Urinary bladder (tissue), 4 donors: ENCODE measurements around the gene PPFIBP1. TPM values are rescaled to one million over a fixed set of nuclear protein-coding genes. Genes with fewer than 3 reads are reported as not detected.
A peak's percentile ranks its signal among the peaks of the same experiment; 100 is the strongest.
"Not testable (repeated sequence)": the region's sequence is repeated elsewhere in the genome, so short reads cannot be mapped to it uniquely, and the experiment has no call there.

Experiments
- DNase-seq: peaks from one replicate; pipeline ENCODE4 v3.0.0-alpha.2; 2015; ENCODE audit errors: extremely low spot score
- H3K27ac ChIP-seq: one replicate; pipeline ENCODE4 v1.5.1; 2013; ENCODE audit warnings: low read depth, mild to moderate bottlenecking, moderate library complexity
- H3K36me3 ChIP-seq: one replicate; pipeline ENCODE4 v1.6.1; 2013; ENCODE audit warnings: mild to moderate bottlenecking, moderate library complexity; ENCODE audit not compliant: insufficient read depth
- H3K4me1 ChIP-seq: one replicate; pipeline ENCODE4 v1.6.1; 2013; ENCODE audit warnings: mild to moderate bottlenecking, moderate library complexity; ENCODE audit not compliant: insufficient read depth
- H3K4me3 ChIP-seq: one replicate; pipeline ENCODE4 v1.5.1; 2013; ENCODE audit warnings: low read depth, low read length
- WGBS: extraction: QIAGEN DNeasy Blood & Tissue Kit; methylation state at CpG from one replicate; pipeline ENCODE4 v1.1.7; 2013; 5-methylcytosine and 5-hydroxymethylcytosine counted together
- polyA plus RNA-seq: library from polyadenylated mRNA; stranded (reverse); fragments of 200-250 nt; gene quantifications from one replicate; pipeline ENCODE4 v1.2.3, GENCODE V29; 2013
- total RNA-seq: library from RNA; depleted of rRNA; stranded (reverse); fragments of >200 nt; gene quantifications from one replicate; pipeline ENCODE4 v1.2.3, GENCODE V29; 2014
- donor health status: healthy with polysubstance abuse.
- donor health status: healthy.

PPFIBP1 gene
- total and polyA plus RNA-seq, 2 donors: 38.4 to 119 TPM

- not testable (repeated sequence) for DNase-seq, H3K4me3 ChIP-seq, H3K27ac ChIP-seq, H3K36me3 ChIP-seq, H3K4me1 ChIP-seq
- 60% methylated on average over 2 of the region's 2 CpGs for WGBS
Measured at GRCh38 chr12:27588075-27588730, 64.2 kb downstream of the PPFIBP1 start.

GRCh38 chr12:27588776-27589175 lies 64.8 kb downstream of the PPFIBP1 start:
- 73% methylated on average over 4 of the region's 4 CpGs for WGBS
- no peaks in the 10 kb centered on the region for H3K36me3 ChIP-seq

DNA sequence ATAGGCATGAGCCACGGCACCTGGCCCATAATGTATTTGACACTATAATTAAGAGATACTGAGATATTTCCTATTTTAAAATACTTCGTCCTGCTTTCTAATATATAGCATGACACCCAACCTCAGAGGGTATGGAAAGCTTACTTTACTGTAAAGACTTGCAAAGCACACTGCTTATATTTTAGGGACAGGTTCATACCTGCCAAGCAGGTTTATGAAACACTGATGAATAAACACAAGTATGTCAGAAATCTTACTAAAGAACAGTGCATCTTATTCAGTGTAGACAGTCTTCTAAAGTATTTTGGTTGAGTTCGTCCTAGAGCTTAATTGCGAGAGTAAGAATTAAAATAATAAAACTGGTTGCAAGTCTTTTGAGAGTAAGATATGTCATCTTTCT lies 65.4 kb downstream of the PPFIBP1 start:
- Histone ChIP-seq H3K4me1 (no peaks in the 10 kb centered on the region), H3K4me3 (no peak overlapping the region), H3K36me3 (no peaks in the 10 kb centered on the region), H3K27ac (no peak overlapping the region)
- no peak for DNase-seq
- 94% methylated on average over 4 of the region's 4 CpGs for whole genome bisulfite sequencing

More at GRCh38 chr12:27588776-27589175, 64.8 kb downstream of the PPFIBP1 start:
- no peaks in the 10 kb centered on the region for H3K4me1 ChIP-seq
- no peak overlapping the region for H3K4me3 ChIP-seq
- no peak for DNase-seq
- no peak overlapping the region for H3K27ac ChIP-seq

- H3K4me3 ChIP-seq, H3K4me1 ChIP-seq, DNase-seq, H3K27ac ChIP-seq, H3K36me3 ChIP-seq: not testable (repeated sequence)
- 93% methylated on average over 3 of the region's 3 CpGs for WGBS
Measured at GRCh38 chr12:27591698-27592097, 67.7 kb downstream of the PPFIBP1 start.

DNA sequence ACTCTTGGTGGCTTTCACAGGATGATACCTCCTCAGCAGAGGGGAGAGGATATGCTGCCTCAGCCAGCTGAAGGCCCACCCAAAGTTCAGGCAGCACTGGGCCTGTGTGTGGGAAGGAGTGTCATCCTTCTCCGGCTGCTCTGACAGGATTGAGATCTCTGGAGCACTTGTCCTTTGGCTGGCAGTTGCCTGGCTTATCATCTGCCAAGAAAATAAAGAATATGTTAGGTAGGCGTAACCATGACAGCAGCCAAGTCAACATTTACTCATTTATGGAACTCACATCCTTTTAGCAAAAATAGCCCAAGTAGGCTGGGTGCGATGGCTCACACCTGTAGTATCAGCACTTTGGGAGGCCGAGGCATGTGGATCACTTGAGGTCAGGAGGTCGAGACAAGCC lies 68.5 kb downstream of the PPFIBP1 start:
- DNase-seq: no peak
- H3K4me3 ChIP-seq: no peak overlapping the region
- 41% methylated on average over 5 of the region's 5 CpGs for WGBS
- no peaks in the 10 kb centered on the region for H3K4me1 ChIP-seq
- H3K27ac ChIP-seq: no peak overlapping the region
- no peaks in the 10 kb centered on the region for H3K36me3 ChIP-seq

- Histone ChIP-seq H3K4me1 (no peaks in the 10 kb centered on the region), H3K4me3 (no peak overlapping the region), H3K36me3 (no peaks in the 10 kb centered on the region), H3K27ac (no peak overlapping the region)
- 87% methylated on average over 4 of the region's 4 CpGs for WGBS
- DNase-seq: no peak
Measured at GRCh38 chr12:27593266-27593665, 69.3 kb downstream of the PPFIBP1 start.

- peak; percentile 76 for DNase-seq
Measured at GRCh38 chr12:27595231-27595642, 71.2 kb downstream of the PPFIBP1 start.

DNA sequence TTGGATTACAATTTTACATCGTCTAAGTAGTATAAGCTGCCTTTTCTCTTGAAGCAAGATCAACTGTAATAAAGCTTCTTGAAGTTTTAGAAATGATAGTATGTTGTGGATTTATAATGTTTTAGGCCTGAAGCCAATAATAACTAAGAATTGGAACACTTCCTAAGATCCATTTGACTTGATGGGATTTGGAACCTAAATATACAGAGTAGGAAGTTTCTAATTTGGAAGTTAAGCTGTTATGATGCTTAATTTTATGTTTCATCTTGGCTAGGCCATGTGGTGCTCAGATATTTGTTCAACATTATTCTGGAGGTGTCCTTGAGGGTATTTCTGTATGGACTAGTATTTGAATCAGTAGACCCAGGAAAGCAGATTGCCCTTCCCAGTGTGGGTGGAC lies 74.9 kb downstream of the PPFIBP1 start:
- not testable (repeated sequence) for DNase-seq, H3K27ac ChIP-seq, H3K36me3 ChIP-seq, H3K4me3 ChIP-seq, H3K4me1 ChIP-seq
- 26% methylated on average over 1 of the region's 1 CpG for WGBS

More at GRCh38 chr12:27595231-27595642, 71.2 kb downstream of the PPFIBP1 start:
- Histone ChIP-seq H3K36me3 (no peaks in the 10 kb centered on the region), H3K4me1 (no peaks in the 10 kb centered on the region), H3K4me3 (no peak overlapping the region), H3K27ac (no peak overlapping the region)
- WGBS: 47% methylated on average over 16 of the region's 16 CpGs

GRCh38 chr12:27601056-27601828 lies 77.2 kb downstream of the PPFIBP1 start:
- WGBS: 69% methylated on average over 5 of the region's 5 CpGs
- H3K4me3 ChIP-seq, H3K4me1 ChIP-seq, H3K27ac ChIP-seq, H3K36me3 ChIP-seq, DNase-seq: not testable (repeated sequence)

- no peak for DNase-seq
- no peak overlapping the region for H3K4me3 ChIP-seq
- H3K27ac ChIP-seq: no peak overlapping the region
- peaks cover 2% of the 10 kb centered on the region for H3K4me1 ChIP-seq
- H3K36me3 ChIP-seq: no peaks in the 10 kb centered on the region
- 96% methylated on average over 1 of the region's 1 CpG for WGBS
Measured at GRCh38 chr12:27602516-27602915, 78.5 kb downstream of the PPFIBP1 start.

- 90% methylated on average over 3 of the region's 3 CpGs for WGBS
Measured at GRCh38 chr12:27604431-27604830, 80.4 kb downstream of the PPFIBP1 start.

DNA sequence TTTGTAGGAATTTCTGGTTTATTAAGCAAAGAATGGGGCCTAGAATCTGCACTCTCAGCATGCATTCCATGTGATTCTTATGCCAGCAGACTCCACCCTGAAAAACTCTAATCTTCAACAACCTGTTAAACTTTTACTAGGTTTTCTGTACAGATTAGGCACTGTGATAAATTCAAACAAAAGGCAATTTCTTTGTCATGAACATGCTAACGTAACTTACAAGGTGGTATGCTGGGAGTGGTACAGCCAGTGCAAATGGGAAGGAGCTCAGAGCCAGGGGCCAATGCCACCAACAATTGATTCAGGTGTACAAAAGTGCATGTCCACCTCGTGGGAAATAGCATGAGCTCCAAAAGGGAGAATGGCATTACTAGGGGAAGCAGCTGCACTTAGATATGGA lies 83.0 kb downstream of the PPFIBP1 start:
- H3K36me3 ChIP-seq: no peaks in the 10 kb centered on the region
- H3K27ac ChIP-seq: no peak overlapping the region
- DNase-seq: no peak
- peaks cover 2% of the 10 kb centered on the region for H3K4me1 ChIP-seq
- H3K4me3 ChIP-seq: no peak overlapping the region
- 33% methylated on average over 2 of the region's 2 CpGs for WGBS

More at GRCh38 chr12:27604431-27604830, 80.4 kb downstream of the PPFIBP1 start:
- Histone ChIP-seq H3K4me3 (no peak overlapping the region), H3K27ac (no peak overlapping the region), H3K4me1 (peaks cover 2% of the 10 kb centered on the region), H3K36me3 (no peaks in the 10 kb centered on the region)
- DNase-seq: no peak

GRCh38 chr12:27607591-27607990 lies 83.6 kb downstream of the PPFIBP1 start:
- no peak for DNase-seq
- Histone ChIP-seq H3K27ac (no peak overlapping the region), H3K36me3 (no peaks in the 10 kb centered on the region), H3K4me1 (peaks cover 2% of the 10 kb centered on the region), H3K4me3 (no peak overlapping the region)
- 76% methylated on average over 4 of the region's 4 CpGs for whole genome bisulfite sequencing

GRCh38 chr12:27608890-27609289 lies 84.9 kb downstream of the PPFIBP1 start:
- Histone ChIP-seq H3K4me1 (peaks cover 2% of the 10 kb centered on the region), H3K27ac (no peak overlapping the region), H3K4me3 (no peak overlapping the region), H3K36me3 (no peaks in the 10 kb centered on the region)
- DNase-seq: no peak
- WGBS: 57% methylated on average over 8 of the region's 8 CpGs
